CD4-positive, alpha-beta T cell treated with Interferon alpha-2 for 1 hour (primary cell): Measurements from ENCODE around the gene IGF2R.
A peak's percentile ranks its signal among the peaks of the same experiment; 100 is the strongest.
"Not testable (repeated sequence)": the region's sequence is repeated elsewhere in the genome, so short reads cannot be mapped to it uniquely, and the experiment has no call there.

Experiments
- DNase-seq, 2 donors: peaks; one replicate each; pipeline ENCODE4 v3.0.0-alpha.2; 2020 to 2022

The IGF2R gene

GRCh38 chr6:159968295-159969203, at the start of gene IGF2R:
Gene IGF2R (plus strand): TSS chr6:159969082. CDS start chr6:159969247, 165 bp downstream.
- DNase-seq: peak; percentile 92 to 93

- DNase-seq: no peak
Measured at GRCh38 chr6:159919800-159920199, 49.1 kb upstream of the IGF2R start.

- DNase-seq: not testable (repeated sequence)
Measured at GRCh38 chr6:159924150-159924549, 44.7 kb upstream of the IGF2R start.

- no peak for DNase-seq
Measured at GRCh38 chr6:159926542-159927203, 42.2 kb upstream of the IGF2R start.

GRCh38 chr6:159929819-159930218, 39.1 kb upstream of the IGF2R start:
- DNase-seq: peak; percentile 34 to 76

- DNase-seq: peak in 1 of 2 donors; percentile 11
Measured at GRCh38 chr6:159931112-159931511, 37.8 kb upstream of the IGF2R start.

- no peak for DNase-seq
Measured at GRCh38 chr6:159931846-159932245, 37.0 kb upstream of the IGF2R start.

GRCh38 chr6:159933077-159933476, 35.8 kb upstream of the IGF2R start:
- DNase-seq: no peak

- DNase-seq: no peak
Measured at GRCh38 chr6:159934181-159934580, 34.7 kb upstream of the IGF2R start.

GRCh38 chr6:159935065-159935464, 33.8 kb upstream of the IGF2R start:
- DNase-seq: no peak

GRCh38 chr6:159935633-159936032, 33.2 kb upstream of the IGF2R start:
- DNase-seq: no peak

GRCh38 chr6:159939591-159940016, 29.3 kb upstream of the IGF2R start:
- DNase-seq: no peak

GRCh38 chr6:159941286-159942113, 27.4 kb upstream of the IGF2R start:
- DNase-seq: peak; percentile 38 to 72

GRCh38 chr6:159943101-159943632, 25.7 kb upstream of the IGF2R start:
- no peak for DNase-seq

GRCh38 chr6:159943968-159944598, 24.8 kb upstream of the IGF2R start:
- DNase-seq: no peak

GRCh38 chr6:159945801-159946392, 23.0 kb upstream of the IGF2R start:
- no peak for DNase-seq

GRCh38 chr6:159946912-159947311, 22.0 kb upstream of the IGF2R start:
- DNase-seq: no peak

- DNase-seq: no peak
Measured at GRCh38 chr6:159948199-159948598, 20.7 kb upstream of the IGF2R start.

GRCh38 chr6:159951772-159952171, 17.1 kb upstream of the IGF2R start:
- DNase-seq: no peak

GRCh38 chr6:159952289-159953005, 16.4 kb upstream of the IGF2R start:
- no peak for DNase-seq

- peak in 1 of 2 donors; percentile 18 for DNase-seq
Measured at GRCh38 chr6:159953091-159953601, 15.7 kb upstream of the IGF2R start.
